AG10803 (cell line): ENCODE data around the gene RTN3.

Experiments used
- DNase-seq: peaks from one replicate; pipeline ENCODE4 v3.0.0; 2010; ENCODE audit warnings: low read depth
- H3K4me3 ChIP-seq: 2 replicates; pipeline ENCODE4 v1.5.1; 2011; ENCODE audit warnings: mild to moderate bottlenecking, low read length, control low read depth
- CTCF ChIP-seq: conservative IDR thresholded peaks from 2 replicates; pipeline ENCODE4 v1.5.1; 2011; ENCODE audit warnings: mild to moderate bottlenecking, low read length, control low read depth, inconsistent platforms

The RTN3 gene

GRCh38 chr11:63671322-63672155 is 9.8 kb upstream of the RTN3 start, which contains the start of gene ATL3:
TSS of gene ATL3 (minus strand) at chr11:63671376. CDS start at chr11:63671335, 41 bp downstream.
- H3K4me3 ChIP-seq, result peak within 1 kb of the TSS; percentile 81
- TF ChIP-seq CTCF, result no peak; the same call in 1 of the 2 replicates
- DNase-seq, result peak; percentile 91

- H3K4me3 ChIP-seq, result no peak overlapping the region
- DNase-seq, result no peak
- TF ChIP-seq CTCF, result no peak
These were observed 9.2 kb upstream of the RTN3 start for GRCh38 chr11:63672156-63672463.

GRCh38 chr11:63672936-63673539 is 8.3 kb upstream of the RTN3 start:
- TF ChIP-seq CTCF, result no peak
- H3K4me3 ChIP-seq, result no peak overlapping the region
- peak; percentile 41 for DNase-seq

GRCh38 chr11:63673579-63673978 is 7.7 kb upstream of the RTN3 start:
- DNase-seq, result peak; percentile 78
- no peak for TF ChIP-seq CTCF
- no peak overlapping the region for H3K4me3 ChIP-seq

GRCh38 chr11:63680834-63681320 is 423 bp upstream of the RTN3 start:
- no peak for TF ChIP-seq CTCF
- no peak for DNase-seq
- H3K4me3 ChIP-seq, result peak overlapping the region; percentile 56

GRCh38 chr11:63682066-63683021 is 1.0 kb downstream of the RTN3 start:
- no peak for TF ChIP-seq CTCF
- peak overlapping the region; percentile 97 for H3K4me3 ChIP-seq
- no peak for DNase-seq
